GM19043 (cell line): ENCODE measurements around the gene CCND1.
A peak's percentile ranks its signal among the peaks of the same experiment; 100 is the strongest.

Experiments
- ATAC-seq: cut with Tn5 transposase; IDR thresholded peaks from one replicate; pipeline ENCODE4 v1.9.1; 2021; ENCODE audit warnings: low read depth; ENCODE audit not compliant: unreplicated experiment

The CCND1 gene

DNA sequence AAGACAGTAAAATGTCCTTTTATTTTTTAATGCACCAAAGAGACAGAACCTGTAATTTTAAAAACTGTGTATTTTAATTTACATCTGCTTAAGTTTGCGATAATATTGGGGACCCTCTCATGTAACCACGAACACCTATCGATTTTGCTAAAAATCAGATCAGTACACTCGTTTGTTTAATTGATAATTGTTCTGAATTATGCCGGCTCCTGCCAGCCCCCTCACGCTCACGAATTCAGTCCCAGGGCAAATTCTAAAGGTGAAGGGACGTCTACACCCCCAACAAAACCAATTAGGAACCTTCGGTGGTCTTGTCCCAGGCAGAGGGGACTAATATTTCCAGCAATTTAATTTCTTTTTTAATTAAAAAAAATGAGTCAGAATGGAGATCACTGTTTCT is 1.1 kb upstream of the CCND1 start:
- ATAC-seq = no peak

DNA sequence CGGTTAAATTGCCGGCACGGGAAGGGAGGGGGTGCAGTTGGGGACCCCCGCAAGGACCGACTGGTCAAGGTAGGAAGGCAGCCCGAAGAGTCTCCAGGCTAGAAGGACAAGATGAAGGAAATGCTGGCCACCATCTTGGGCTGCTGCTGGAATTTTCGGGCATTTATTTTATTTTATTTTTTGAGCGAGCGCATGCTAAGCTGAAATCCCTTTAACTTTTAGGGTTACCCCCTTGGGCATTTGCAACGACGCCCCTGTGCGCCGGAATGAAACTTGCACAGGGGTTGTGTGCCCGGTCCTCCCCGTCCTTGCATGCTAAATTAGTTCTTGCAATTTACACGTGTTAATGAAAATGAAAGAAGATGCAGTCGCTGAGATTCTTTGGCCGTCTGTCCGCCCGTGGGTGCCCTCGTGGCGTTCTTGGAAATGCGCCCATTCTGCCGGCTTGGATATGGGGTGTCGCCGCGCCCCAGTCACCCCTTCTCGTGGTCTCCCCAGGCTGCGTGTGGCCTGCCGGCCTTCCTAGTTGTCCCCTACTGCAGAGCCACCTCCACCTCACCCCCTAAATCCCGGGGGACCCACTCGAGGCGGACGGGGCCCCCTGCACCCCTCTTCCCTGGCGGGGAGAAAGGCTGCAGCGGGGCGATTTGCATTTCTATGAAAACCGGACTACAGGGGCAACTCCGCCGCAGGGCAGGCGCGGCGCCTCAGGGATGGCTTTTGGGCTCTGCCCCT is 529 bp upstream of the CCND1 start:
- no peak for ATAC-seq

DNA sequence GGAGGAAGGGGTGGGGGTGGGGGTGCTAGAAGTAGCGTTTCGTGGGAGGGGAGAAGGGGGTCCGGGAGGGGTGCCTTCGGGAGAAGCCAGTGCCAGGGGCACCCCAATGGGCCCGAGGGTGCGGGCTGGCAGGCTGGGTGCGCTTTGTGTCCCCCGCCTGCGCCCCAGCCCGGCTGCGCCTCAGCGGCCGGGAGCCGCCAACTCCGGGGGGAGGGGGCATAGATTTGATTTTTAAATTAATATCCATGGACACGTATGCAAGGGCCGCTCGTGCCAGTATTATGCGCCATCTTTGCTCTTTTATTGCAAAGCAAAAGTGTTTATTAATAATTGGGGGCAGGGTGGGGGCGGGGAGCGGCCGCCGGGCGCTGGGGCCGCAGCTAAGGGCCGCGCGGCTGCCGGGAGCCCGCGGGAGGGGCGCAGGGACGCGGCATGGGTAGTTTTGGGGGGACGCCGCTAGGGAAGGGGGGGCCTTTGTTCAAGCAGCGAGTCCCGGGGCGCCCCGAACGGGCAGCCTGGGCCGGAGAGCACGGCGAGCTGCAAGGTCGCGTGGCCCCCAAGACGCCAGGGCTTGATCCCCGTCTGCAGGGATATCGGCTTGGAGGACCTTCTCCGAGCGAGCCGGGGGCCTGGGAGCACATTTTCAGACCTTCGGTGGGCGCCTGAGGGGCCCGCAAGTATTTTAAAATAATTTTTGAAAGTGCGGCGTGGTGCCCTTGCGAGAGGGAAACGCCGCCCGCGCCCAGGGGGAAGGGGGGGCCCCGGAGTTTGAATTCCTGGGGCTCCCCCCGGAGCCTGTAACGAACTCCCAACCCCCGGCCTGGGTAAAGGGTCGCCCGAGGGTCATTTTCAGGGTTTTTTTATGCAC is 959 bp downstream of the CCND1 start:
- ATAC-seq = no peak

DNA sequence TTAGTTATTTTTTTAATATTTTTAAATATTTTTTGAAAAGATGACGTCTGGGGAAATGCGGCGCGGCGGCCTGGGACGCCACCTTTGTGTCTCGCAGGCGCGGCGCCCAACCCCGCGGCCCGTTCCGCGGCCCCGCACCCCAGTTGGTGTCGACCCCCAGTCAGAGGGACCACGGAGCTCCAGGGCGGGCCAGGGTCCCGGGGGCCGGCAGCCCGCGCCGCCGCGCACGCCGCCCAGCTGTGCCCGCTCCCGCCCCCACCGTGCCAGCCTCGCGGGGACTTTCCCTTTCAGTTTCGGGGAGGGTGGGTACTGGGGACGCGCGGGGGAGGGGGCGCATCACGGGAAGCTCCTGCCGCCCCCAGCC is 1.6 kb downstream of the CCND1 start:
- no peak for ATAC-seq

DNA sequence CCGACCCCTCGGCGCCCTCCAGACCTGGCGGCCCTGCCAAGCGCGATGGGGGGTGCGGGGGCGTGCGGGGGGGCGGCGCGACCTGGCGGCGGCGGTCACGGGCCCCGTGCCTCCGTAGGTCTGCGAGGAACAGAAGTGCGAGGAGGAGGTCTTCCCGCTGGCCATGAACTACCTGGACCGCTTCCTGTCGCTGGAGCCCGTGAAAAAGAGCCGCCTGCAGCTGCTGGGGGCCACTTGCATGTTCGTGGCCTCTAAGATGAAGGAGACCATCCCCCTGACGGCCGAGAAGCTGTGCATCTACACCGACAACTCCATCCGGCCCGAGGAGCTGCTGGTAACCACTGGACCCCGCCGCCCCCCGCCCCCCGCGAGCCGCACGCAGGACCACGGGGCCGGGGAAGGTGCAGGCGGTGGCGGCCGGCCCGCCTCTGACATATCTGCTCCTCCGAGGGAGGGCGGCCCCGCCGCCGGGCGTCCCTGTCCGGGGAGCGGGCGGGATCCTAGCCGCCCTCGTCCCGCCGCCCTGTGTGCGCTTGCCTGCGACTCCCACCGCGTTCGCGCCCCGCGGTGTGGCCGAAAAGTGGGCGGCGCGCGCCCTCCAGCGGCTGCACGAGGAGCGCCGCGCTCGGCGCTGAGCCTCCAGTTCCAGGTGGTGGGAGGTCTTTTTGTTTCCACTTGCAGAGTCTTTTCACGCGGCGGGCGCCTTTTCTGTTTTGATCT is 2.1 kb downstream of the CCND1 start:
- ATAC-seq = peak; percentile 48

DNA sequence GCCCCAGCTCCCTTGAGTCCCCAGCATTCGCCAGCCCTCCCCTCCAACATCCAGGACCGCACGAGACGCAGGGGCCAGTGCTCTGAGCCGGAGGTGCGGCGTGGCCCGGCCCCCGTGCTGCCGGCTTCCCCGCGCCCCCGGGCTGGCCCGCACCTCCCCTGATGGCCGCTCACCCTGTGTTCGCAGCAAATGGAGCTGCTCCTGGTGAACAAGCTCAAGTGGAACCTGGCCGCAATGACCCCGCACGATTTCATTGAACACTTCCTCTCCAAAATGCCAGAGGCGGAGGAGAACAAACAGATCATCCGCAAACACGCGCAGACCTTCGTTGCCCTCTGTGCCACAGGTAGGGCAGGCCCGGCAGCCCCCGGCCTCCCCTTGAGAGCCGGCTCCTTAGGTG is 2.7 kb downstream of the CCND1 start:
- ATAC-seq = no peak

DNA sequence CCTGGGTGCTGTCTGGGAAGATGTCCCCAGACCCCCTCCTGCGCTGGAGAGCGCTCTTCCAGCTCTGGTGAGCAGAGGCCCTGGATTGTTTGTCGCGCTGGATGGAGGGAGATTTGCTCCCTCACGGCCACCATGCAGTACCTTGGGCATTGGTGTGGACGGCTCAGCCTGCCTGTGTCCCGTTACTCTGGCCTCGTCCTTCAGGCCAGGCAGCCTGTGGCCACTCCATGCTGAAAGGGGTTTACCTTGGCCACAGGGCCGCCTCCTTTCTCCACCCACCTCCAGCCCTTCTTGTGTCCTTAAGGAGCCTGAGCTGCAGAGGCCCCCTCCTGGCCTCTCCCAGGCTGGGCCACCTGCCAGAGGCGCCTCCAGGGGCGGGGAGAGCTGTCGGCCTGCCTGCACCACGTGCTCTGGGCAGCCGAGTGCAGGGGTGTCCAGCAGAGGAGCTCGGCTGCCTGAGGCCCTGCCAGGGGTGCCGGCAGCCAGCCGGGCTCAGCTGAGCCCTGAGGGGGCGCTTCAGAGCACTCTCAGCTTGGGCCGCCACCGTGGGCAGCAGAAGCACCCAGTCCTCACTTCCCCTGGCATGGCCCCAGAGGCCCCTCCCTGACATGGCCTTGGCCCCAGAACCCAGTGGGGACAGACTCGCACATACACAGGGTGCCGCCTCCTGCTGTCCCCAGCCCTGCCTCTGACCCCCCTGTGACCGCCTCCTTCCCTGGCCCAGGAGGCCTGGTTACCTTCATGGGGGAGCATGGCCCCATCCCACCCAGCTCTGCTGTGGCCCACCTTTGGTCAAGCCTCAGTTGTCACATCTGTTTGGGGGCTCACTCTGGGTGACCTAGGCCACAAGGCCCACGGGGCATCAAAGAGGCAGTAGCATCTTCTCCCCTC is 3.4 kb downstream of the CCND1 start:
- ATAC-seq = no peak

DNA sequence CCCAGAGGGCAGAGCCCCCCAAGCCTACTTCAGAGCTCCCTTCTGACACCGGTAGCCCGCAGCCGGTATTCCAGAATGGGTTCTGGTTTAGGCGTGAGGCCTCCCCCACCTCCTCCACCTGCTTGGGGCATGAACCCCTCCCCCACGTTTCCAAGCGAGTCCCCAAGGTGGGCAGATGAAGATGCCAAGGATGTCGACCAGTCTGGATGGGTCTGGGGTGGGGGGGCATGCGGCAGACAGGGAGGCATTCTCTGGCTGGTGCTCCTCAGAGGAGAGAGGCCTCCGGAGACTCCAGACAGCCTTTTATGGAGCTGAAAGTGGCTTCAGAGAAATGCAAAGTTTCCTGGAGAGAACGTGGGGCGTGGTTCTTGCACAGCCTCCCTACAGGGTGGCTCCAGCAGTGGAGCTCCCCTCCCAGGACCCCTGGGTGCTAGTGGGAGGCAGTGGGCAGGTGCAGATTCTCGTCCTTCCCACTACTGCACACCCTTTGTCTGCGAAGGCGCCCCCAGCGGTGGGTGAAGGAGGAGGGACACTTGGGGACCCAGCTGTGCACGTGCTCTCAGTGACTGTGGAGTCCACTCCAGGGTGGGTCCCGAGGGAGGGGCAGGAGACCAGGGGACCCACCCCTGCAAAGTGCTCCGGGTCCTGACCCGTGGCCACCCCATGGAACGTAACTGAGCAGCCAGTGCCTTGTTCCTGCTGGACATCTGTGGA is 4.2 kb downstream of the CCND1 start:
- ATAC-seq = no peak

DNA sequence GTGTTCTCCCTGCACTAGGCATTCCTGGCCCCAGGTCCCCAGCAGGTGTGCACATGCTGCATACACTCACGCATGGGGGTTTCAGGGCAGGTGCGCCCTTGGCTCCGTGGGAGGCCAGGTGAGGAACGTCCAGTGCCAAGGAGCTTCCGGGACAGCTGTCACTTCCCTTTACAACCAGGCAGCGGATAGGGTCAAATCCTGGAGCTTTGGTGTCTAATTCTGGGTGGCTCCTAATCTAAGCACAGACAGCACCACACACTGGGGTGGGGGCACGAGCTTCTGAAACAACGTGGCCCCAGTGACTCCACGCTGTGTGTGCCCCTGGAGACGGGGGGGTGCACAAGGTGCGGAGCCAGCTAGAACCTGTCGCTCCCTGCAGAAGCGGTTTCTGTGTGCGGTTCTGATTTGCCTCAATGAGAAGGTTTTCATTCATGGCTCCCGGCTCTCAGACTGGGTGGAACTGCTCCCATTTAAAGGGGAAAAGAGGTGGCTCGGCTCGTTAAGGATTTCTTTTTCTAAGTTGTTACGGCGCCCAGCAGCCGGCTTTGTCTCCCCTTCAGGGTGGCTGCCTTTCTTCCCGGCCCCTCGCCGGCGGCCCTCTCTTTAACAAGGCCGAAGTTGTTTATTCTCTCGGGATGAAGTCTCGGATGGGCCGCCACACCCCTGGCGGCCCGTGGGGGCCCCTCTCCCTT is 5.0 kb downstream of the CCND1 start:
- no peak for ATAC-seq

DNA sequence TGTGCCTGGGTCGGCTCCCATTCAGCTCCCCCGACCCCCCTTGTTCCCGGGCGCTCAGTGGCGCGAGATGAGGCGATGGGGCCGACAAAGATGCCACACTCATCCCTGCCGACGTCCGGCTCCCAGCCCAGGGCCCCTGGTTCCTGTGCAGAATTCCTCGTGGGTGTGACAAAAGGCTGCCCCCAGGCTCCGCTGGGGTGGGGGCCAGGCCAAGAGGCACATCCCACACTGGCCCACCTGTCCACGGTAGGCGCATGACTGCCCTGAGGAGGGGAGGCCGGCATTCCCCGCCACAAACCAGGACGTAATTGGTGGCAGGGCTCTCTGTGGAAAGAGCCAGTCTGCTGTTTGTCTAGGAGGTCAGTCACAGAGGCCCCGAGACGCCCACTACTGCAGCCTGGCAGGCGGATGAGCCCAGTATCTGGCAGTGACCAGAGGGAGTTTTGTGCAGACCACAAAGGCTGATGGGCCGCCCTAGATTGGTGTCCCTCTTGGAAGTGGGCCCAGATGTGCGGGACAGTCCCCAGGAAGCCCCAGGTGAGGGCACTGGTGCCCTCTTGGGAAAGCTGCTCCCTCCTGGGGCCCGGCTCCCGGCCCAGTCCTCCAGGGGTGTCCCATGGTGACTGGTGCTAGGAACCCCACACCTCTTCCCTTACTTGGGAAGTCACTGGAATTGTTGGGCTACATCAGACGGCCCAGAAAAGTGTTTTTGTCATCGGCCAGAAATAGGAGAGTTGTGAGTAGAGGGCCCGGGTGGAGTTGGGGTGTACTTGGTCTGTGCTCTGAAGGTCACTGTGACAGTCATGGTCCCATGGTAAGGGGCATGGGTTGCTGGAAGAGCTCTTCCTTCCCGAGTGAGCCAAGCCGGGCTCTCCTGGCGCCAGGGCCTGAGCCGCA is 5.8 kb downstream of the CCND1 start:
- ATAC-seq = no peak

DNA sequence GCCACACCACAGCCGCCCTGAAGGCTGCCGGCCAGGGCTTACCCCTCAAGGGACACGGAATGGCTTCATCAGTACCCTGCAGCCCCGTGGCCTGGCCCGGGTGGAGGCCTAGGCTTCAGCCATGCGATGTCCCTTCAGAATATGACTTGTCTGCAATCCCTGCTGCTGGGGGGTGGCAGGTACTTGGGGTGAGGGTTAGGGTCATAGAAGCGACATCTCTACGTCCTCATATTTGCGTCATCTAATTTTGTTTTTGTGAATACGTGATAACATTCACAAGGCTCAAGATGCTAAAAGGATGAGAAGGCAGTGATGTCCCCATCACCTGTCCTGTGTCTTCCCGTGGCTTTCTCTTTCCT is 6.4 kb downstream of the CCND1 start:
- no peak for ATAC-seq

DNA sequence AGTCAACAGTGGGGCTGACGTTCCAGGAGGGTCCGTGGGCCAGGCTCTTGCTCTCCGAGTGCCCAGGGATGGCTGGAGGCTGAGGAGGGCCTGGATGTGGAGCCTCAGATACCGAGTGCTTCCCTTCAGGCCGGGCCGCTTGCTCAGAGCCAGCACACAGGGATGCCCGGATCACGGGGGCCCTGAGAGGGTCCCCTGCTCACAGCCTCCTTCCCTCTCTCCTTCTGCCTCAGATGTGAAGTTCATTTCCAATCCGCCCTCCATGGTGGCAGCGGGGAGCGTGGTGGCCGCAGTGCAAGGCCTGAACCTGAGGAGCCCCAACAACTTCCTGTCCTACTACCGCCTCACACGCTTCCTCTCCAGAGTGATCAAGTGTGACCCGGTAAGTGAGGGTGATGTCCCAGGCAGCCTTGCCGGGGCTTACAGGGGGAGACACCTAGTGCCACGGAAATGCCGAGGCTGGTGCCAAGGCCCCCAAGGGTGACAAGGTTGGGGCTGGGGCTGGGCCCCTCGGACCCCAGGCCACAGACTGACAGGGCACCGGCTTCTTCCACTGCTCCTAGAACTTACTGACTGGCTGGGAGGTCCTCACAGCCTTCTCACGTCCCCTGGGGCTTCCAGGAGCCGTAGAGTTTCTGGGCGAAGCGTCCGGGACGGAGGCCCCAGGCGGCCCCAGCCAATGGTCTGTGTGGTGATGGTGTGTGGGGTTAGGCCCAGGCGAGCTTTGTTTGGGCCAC is 7.0 kb downstream of the CCND1 start:
- no peak for ATAC-seq

DNA sequence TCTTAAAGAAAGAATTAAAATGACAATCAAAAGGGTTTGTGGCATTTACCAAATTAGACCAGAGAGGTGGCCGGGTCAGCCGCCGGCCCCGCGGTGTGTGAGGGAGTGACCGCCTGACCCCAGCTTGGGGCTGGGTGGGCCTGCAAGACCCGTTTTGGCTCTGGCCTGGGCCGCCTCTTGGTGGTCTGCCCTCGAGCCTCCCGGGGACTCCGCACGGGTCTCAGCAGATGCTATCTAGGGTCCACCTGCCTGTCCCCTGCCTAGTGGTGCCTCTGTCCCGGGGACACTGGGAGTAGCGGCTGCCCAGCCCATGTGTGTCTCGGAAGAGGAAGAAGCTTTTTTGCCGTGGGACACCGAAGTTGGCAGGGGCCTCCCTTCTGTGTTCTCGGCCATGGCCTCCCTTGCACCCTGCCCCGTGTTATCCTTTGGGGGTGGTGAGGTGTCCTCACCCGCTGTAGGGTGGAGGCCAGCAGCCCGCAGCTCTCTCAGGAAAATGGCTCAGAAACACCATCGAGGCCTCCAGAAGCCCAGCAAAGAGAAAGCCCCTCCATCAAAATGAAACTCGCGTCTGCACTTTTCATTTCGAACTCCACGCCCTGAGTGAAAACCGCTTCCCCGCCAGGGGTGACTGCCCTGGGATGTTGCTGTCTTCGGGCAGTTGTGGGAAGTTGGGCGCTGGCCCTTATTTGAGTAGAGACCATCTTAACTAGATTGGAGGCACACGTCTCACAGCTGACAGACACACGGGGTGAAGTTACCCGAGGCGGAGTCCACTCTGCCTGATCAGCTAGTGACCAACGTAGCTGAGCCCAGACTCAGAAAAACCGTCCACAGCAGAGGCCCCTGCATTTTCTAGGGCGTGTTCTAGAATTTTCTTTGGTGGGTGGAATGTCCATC is 8.0 kb downstream of the CCND1 start:
- ATAC-seq = no peak

DNA sequence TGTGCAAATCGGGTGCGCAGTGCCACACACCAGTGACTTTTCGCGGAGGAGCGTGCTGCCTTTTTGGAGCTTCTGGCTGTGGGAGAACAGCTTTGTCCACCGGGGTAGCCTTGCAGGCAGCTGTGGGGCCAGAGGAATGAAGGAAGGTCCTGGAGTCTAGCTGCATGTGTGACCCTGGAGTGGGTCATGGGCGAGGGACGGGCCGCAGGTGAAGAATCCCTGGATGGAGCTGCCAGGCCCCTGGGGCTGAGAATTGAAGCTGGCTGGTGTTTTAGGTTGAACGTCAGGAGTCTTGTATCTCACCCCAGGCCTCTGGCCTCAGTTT is 8.6 kb downstream of the CCND1 start:
- ATAC-seq = no peak

DNA sequence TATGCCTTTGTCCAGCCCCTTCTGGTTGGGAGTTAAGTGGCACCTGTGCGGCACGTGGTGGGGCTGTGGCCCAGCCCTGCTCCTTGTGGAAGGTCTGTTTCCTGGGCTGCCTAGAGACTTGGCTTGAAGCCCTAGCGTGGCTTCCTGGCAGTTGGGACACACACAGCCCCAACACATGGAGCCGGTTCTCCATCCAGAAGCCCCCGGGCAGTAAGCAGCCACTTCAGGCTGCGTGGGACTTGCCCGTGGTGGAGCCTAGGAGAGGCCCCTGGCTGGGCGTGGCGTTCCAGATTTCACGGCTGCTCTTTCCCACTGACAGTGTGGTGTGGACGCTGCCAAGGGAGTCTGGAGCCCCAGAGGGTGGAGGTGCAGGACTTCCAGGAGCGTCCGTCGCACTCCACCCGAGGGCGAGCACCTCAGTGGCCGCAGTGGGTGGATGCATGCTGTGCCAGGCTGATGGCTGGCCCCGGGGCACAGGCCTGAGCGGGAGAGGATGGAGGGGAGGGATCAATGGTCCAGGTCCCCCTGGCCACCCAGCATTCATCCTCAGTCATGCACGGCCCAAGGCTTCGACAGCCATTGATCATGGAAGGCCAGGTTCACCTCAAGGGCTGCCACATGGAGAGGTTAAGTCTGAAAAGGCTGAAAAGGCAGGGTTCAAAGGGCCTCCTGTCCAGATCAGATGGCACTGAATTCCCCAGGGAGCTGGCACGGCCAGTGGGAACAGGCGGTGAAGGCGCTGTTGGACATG is 9.3 kb downstream of the CCND1 start:
- ATAC-seq = no peak

DNA sequence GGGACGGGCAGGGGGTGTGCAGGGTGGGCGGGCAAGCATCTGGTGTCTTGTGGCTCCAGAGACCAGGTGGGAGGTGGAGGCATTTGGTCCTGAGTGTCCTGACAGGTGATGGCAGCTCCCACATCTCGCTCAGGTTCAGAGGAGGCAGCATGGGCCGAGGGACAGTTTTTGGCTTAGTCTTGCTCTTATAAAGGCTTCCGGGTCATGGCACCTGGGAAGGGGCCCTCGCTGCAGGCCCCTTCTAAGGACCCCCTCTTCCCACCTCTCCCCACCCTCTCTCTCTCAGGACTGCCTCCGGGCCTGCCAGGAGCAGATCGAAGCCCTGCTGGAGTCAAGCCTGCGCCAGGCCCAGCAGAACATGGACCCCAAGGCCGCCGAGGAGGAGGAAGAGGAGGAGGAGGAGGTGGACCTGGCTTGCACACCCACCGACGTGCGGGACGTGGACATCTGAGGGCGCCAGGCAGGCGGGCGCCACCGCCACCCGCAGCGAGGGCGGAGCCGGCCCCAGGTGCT is 9.9 kb downstream of the CCND1 start:
- ATAC-seq = no peak
